Bone marrow (tissue), 2 donors: ENCODE results near the gene ADAM15.

Experiments used
- DNase-seq, 2 donors: peaks; one replicate each; lab custom pipeline; 2025; lab: John Stamatoyannopoulos, UW

Gene ADAM15

DNA sequence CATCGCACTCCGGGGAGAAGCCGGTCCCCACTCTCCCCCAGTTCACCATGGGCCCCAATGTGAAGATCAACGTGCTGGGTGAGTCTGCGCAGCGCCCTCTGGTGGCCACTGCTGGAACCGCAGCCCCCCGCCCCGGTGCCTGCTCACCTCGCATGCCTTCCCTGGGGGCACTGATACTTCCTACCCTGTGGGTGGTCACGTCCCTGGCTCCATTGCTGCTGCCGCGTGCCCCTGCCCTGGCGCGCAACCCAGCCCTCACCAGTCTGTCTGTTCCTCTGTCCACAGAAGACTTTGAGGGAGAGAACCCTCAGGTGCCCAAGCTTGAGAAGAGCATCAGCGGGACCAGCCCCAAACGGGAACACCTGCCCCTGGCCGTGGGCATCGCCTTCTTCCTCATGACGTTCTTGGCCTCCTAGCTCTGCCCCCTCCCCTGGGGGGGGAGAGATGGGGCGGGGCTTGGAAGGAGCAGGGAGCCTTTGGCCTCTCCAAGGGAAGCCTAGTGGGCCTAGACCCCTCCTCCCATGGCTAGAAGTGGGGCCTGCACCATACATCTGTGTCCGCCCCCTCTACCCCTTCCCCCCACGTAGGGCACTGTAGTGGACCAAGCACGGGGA is 35.1 kb downstream of the ADAM15 start:
- peak; percentile 52 to 62 for DNase-seq

DNA sequence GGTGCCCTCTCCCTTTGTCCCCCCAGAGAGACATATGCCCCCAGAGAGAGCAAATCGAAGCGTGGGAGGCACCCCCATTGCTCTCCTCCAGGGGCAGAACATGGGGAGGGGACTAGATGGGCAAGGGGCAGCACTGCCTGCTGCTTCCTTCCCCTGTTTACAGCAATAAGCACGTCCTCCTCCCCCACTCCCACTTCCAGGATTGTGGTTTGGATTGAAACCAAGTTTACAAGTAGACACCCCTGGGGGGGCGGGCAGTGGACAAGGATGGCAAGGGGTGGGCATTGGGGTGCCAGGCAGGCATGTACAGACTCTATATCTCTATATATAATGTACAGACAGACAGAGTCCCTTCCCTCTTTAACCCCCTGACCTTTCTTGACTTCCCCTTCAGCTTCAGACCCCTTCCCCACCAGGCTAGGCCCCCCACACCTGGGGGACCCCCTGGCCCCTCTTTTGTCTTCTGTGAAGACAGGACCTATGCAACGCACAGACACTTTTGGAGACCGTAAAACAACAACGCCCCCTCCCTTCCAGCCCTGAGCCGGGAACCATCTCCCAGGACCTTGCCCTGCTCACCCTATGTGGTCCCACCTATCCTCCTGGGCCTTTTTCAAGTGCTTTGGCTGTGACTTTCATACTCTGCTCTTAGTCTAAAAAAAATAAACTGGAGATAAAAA is 35.9 kb downstream of the ADAM15 start:
- DNase-seq: no peak

DNA sequence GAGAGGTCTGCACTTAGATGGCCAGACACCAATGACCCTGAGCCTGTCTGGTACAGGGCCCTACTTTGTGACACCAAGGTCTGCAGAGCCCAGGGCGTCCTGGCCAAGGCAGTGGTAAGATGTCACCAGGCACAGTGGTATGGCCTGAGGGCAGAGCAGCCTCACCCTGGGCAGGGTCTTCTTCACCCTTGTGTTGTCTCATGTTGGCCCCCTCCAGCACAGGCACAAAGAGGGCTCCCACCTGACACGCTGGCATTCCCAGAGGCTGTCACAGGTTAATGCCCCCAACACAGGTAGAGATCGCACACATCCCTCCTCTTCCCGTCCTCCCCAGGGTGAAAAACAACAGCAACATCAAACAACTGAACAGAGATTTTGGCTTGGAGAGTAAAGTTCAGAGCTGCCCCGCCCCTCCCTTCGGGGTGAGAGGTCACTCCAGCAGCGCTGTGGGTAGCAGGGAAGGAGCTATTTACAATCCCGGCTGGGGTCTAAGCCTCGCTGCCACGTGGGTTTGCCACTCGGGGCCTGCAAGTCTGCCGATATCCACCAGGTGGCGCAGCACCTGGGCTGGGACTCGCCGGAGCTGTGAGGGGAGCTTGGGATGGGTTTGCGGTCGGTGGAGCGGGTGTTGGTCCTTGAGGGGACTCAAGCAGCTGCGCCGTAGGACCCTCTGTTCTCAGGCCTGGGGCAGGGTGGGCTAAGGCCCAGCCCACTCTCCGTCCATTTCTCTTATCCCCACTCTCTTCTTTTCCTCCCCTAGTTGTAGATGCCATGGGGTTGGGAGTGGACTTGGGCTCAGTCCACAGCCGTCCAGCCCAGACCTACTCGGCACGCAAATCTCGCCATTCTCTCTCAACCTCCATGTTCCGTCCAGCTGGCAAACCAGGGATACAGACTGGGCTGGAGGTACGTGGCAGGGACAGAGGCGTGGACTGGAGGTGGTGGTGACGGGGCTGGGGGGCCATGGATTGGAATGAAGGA is 40.2 kb downstream of the ADAM15 start:
- DNase-seq: peak; percentile 28 to 51

DNA sequence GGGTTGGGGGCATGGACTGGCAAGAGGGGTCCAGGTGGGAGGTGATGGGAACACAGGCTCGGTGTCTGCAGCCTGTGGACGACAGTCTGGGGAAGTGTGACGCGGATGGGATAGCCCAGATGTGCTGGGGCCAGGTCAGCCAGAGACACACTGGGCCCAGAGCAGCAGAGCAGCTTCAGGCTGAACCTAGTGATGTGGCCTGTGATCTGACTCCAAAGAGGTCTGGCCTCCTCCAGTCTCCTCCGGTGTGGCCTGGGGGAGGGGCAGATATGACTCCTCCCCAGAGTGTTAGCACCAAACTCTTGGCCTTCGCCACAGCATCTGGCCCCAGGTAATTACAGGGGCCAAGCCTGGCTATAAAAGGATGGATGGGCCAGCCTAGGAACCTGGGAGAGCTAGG is 41.0 kb downstream of the ADAM15 start:
- DNase-seq: no peak

DNA sequence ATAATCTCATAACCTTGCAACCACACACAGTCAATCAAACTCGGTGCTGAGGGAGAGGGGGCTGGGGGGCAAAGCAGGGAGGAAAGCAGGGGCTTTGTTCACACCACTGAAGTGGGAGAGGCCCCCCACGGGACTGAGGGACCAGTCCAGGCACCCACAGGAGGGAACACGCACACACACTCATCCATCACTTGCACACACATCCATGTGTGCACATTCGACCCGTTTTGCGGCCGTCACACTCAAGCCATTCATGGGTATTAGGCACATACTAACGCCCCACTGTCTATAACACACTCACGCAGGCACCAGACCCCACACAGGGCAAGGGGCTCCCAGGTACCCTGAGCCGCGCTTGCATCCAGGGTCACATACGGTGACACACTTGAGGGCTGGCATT is 41.5 kb downstream of the ADAM15 start:
- no peak for DNase-seq

DNA sequence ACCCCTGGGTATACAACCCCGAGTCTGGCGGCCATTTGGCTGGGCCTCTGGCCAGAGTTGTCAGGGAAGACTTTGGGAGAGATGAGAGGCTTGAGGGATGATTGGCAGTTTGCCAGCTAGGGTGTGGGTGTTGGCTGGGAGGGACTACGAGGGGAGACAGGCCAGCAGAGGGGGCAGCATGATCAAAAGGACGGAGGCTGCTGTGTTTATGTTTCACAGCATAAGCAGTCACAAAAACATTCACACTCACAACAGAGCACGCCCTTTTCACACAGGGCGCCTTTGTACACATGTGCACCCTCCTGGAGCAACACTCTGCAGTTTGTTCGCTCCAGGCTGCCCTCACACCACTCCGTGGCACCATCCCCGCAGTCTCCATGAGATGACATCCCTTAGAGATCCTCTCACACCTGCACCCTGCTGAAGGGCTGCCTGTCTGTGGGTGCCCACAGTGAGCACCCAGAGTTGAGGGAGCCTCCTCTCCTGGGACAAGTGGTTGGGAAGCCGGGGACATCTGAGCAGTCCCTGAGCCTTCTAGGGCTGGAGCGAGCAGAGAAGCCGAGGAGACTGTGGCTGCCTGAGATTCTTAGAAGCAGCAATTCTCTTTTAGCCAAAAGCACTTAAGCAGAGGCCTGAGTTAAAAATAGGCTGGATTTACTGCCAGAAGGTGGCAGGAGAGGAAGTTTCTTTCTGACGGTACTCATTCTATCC is 43.0 kb downstream of the ADAM15 start:
- DNase-seq: peak in 1 of 2 donors; percentile 45

DNA sequence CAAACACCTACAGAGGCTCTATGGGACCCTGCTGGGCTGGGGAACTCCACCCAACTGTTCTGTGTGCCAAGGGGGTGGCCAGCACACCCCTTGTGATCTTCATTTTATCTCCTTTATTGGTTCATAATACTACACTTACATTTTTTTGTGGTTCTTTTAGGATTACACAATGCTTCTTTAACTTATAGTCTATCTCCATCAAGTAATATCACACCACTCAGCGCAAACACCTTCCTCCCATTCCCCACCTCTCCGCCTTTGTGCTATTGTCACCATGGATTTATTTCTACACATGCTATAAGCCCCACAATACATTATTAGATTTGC is 43.5 kb downstream of the ADAM15 start:
- DNase-seq: no peak

DNA sequence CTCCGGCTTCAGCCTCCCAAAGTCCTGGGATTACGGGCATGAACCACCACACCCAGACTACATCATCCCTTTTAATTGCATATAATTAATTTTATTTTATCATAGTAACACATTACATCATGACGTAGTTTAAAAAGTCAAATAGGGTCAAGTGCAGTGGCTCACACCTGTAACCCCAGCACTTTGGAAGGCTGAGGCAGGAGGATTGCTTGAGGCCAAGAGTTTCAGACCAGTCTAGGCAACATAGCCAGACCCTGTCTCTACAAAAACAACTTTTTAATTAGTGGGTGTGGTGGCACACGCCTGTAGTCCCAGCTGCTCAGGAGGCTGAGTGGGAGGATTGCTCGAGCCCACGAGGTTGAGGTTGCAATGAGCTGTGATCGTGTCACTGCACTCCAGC is 48.2 kb downstream of the ADAM15 start:
- DNase-seq: no peak

DNA sequence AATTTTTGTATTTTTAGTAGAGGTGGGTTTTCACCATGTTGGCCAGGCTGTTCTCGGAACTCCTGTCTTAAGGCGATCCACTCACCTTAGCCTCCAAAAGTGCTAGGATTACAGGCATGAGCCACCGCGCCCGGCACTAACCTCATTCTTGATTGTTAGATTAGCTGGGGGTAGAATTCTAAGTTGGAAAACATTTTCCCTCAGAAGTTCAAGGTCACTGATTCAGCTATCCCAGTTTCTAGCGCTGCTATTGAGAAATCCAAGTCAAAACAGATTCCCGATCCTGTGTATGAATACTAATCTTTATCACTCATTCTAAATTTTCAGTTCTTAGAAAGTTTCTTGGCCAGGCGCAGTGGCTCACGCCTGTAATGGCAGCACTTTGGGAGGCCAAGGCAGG is 52.2 kb downstream of the ADAM15 start:
- no peak for DNase-seq

DNA sequence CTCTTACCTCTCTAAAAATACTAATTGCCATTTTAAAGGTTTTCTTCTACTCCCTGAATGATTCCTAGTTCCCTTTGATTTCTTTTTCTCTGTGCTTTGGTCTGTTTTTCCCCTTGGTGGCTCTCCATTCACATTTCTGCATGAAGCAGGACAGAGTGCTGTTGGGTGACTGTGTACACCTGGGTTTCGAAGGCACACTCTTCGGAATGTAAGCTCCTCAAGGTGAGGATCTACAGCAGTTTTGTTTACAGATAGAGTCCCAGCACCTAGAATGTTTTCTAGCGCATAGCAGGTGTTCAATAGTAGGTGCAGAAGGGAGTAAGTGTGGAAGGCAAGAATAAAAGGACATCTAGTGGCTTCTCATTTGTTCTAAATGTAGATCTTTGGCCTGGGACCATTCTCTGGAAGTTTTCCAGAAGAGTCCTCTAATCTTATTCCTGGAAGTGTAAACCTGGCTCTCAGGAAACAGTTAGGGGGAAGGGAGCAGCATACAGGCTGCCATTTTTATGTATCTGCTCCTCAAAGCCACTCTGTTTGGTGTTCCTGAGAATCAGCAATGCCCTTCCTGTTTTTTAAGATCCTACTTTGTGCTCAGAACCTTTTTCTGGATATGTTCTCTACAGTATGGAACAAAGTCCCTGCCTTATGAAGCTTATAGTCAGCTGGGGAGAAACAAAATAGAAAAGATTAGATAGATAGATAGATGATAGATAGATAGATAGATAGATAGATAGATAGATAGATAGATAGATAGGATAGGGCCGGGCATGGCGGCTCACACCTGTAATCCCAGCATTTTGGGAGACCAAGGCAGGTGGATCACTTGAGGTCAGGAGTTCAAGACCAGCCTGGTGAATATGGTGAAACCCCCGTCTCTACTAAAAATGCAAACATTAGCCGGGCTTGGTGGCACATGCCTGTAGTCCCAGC is 53.8 kb downstream of the ADAM15 start:
- DNase-seq: no peak

DNA sequence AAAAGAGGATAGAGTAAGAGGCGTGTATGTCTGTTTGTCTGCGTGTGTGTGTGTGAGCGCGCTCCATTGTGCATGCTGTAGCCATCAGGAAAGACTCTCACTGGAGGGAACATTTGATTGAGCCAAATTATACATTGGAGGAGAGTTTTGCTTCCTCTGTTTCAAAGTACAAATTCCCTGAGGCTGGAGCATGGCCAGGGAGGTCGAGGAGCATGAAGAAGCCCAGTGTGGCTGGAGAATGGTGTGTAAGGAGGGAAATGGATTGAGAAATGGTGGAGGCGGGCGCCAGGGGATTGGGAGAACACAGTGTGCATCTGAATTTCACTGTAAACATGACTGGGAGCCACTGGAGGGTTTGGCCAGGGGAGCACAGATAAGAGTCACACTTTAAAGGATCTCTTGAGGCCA is 54.5 kb downstream of the ADAM15 start:
- no peak for DNase-seq

DNA sequence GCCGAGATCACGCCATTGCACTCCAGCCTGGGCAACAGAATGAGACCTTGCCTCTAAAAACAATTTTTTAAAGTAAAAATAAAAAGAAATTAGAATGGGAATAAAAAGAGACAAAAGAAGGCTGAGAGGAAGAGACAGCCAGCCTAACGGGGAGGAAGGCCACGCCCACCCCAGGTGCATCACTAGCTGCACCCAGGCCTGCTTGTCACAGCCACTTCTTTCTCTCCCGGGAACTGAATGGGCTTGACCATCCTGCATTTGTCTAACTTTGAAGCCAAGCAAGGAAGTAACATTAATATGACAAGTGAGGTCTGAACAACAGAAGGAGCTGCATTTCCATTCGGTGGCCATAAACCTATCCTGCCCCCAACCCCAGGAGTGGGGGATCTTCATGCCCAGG is 55.7 kb downstream of the ADAM15 start:
- no peak for DNase-seq

DNA sequence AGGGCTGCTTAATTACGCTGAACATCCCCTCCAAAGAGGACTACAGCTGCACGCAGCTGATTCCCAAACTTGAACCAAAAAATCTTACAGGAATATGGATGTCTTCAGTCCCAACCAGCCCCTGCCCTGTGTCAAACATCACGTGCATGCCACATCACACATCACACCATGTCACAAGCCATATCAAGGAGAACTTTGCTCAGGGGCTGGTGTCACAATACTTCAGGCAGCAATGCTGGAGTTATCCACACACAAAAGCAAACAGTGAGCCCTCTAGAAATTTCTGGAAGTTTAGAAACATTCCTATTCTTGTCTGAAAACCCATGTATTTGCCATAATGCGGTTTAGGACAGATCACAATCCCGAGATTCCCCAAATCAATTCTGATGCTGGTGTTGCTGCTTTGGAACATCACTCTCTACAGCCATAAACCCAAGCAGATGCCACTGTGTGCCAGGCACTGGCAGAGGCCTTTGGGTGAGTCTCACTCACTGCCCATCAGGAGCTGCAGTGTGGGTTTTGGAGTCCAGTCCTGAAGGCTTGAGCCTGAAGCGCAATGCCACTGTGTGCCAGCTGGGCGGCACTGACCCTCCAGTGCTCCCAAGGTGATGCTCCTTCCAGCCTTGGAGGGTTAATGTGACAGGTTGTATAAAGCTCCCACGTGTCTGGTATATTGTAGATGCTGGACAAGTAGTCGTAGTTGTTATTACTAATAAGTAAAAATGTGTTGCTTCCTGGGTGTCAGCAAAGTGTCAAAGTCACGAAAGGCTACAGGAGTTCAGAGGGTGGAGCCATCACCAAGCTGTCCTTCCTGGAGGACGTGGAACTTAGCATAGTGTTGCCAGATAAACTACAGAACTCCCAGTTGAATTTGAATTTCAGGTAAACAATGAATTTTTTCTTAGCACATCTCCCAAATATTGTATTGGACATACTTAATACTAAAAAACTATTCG is 56.5 kb downstream of the ADAM15 start:
- no peak for DNase-seq

DNA sequence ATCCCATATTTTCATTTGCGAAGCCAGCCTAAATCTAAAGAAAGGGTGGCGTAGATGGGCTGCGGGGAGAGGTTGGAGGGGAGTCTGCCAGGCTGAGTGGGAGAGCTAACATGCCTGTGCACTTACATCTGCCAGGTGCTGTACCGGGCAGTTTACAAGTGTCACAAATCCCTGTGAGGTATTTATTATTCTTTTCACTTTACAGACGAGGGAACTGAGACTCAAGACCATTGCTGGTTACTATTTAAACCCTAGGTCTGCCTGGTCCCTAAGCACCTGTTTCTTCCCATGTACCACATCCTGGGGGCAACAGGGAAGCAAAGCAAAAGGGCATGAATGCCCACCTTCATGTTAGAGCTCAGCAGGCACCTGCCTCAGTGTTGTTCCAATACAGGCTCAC is 57.2 kb downstream of the ADAM15 start:
- DNase-seq: no peak

DNA sequence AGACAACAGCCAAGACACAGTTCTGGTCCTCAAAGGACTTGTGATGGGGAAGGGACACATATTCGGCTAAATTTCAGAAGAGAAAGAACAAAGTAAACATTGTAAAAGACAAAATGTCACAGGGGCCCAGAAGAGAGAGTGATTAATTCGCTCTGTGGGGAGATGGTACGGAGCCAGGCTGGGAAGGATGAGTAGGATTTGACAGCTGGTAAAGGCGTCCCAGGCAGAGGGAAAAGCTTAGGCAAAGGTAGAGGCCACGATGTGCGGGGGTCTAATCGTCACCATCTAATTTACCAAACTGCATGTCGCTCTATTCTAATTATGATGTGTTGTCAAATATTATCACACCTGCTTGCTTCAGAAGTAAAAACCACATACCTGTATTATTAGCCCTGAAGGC is 59.3 kb downstream of the ADAM15 start:
- no peak for DNase-seq

DNA sequence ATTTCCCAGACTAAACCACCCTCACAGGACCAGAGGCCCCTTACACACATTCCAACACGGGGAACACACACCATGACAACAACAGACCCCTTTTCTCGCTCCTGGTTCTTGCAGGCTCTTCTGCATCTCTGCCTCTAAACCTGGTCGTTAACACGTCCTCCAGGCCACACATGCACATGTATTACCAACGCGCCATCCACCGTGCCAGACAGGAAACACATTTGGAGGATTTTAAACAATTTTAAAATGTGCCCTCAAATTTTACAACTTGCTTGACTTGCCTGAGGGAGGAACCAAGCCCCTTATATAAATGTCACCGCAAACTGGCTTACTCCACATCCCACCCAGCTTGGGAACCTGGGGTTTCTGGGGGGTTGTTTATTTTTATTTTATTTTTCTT is 59.7 kb downstream of the ADAM15 start:
- peak in 1 of 2 donors; percentile 8 for DNase-seq
